ENCODE results near the gene SORBS1.

Gene SORBS1

GRCh38 chr10:95296764-95297163, 264.4 kb downstream of the SORBS1 start:
- no CpG with 5 or more reads among the region's 4 CpGs for WGBS (ENCODE audit: insufficient coverage, insufficient read length)
- no peaks in the 10 kb centered on the region; the same call in none of the 2 replicates for H3K27me3 ChIP-seq (ENCODE audit: control insufficient read depth, insufficient read depth, low read length)
- no peak overlapping the region for H3K27ac ChIP-seq (ENCODE audit: low read length)
- no peaks in the 10 kb centered on the region for H3K9me3 ChIP-seq (ENCODE audit: control insufficient read depth, insufficient read depth, low read length)
- no peak for DNase-seq (ENCODE audit: low read depth, low spot score)
- peaks cover 5% of the 10 kb centered on the region; the same call in 1 of the 2 replicates for H3K4me1 ChIP-seq (ENCODE audit: control insufficient read depth, insufficient read depth, low read length)
- H3K36me3 ChIP-seq (ENCODE audit: control insufficient read depth, insufficient read depth, low read length): no peaks in the 10 kb centered on the region
- H3K4me3 ChIP-seq (ENCODE audit: low read length): no peak overlapping the region

- DNase-seq (ENCODE audit: low read depth, low spot score): no peak
- Histone ChIP-seq H3K4me1 (ENCODE audit: control insufficient read depth, insufficient read depth, low read length) (peaks cover 5% of the 10 kb centered on the region; the same call in 1 of the 2 replicates), H3K4me3 (ENCODE audit: low read length) (peak overlapping the region; percentile 6; the same call in 1 of the 2 replicates)
These were observed 266.0 kb downstream of the SORBS1 start for GRCh38 chr10:95295031-95295755.

GRCh38 chr10:95293631-95294030, 267.5 kb downstream of the SORBS1 start:
- no peak overlapping the region for H3K4me3 ChIP-seq (ENCODE audit: low read length)
- peaks cover 9% of the 10 kb centered on the region; the same call in 1 of the 2 replicates for H3K4me1 ChIP-seq (ENCODE audit: control insufficient read depth, insufficient read depth, low read length)
- no peaks in the 10 kb centered on the region; the same call in none of the 2 replicates for H3K27me3 ChIP-seq (ENCODE audit: control insufficient read depth, insufficient read depth, low read length)
- H3K36me3 ChIP-seq (ENCODE audit: control insufficient read depth, insufficient read depth, low read length): no peaks in the 10 kb centered on the region
- no peak overlapping the region for H3K27ac ChIP-seq (ENCODE audit: low read length)
- no CpG with 5 or more reads among the region's 3 CpGs for WGBS (ENCODE audit: insufficient coverage, insufficient read length)
- no peaks in the 10 kb centered on the region for H3K9me3 ChIP-seq (ENCODE audit: control insufficient read depth, insufficient read depth, low read length)
- no peak for DNase-seq (ENCODE audit: low read depth, low spot score)

More at GRCh38 chr10:95295031-95295755, 266.0 kb downstream of the SORBS1 start:
- H3K36me3 ChIP-seq (ENCODE audit: control insufficient read depth, insufficient read depth, low read length): no peaks in the 10 kb centered on the region
- H3K9me3 ChIP-seq (ENCODE audit: control insufficient read depth, insufficient read depth, low read length): no peaks in the 10 kb centered on the region
- no peaks in the 10 kb centered on the region; the same call in none of the 2 replicates for H3K27me3 ChIP-seq (ENCODE audit: control insufficient read depth, insufficient read depth, low read length)
- WGBS (ENCODE audit: insufficient coverage, insufficient read length): no CpG with 5 or more reads among the region's 39 CpGs
- no peak overlapping the region for H3K27ac ChIP-seq (ENCODE audit: low read length)

GRCh38 chr10:95291365-95292039, 269.7 kb downstream of the SORBS1 start:
- peak overlapping the region; percentile 85; the same call in 1 of the 2 replicates for H3K4me3 ChIP-seq (ENCODE audit: low read length)
- WGBS (ENCODE audit: insufficient coverage, insufficient read length): no CpG with 5 or more reads among the region's 19 CpGs
- no peak overlapping the region for H3K27ac ChIP-seq (ENCODE audit: low read length)
- H3K9me3 ChIP-seq (ENCODE audit: control insufficient read depth, insufficient read depth, low read length): no peaks in the 10 kb centered on the region
- H3K27me3 ChIP-seq (ENCODE audit: control insufficient read depth, insufficient read depth, low read length): no peaks in the 10 kb centered on the region; the same call in none of the 2 replicates
- H3K36me3 ChIP-seq (ENCODE audit: control insufficient read depth, insufficient read depth, low read length): no peaks in the 10 kb centered on the region
- DNase-seq (ENCODE audit: low read depth, low spot score): no peak
- H3K4me1 ChIP-seq (ENCODE audit: control insufficient read depth, insufficient read depth, low read length): peaks cover 11% of the 10 kb centered on the region; the same call in 1 of the 2 replicates

GRCh38 chr10:95290461-95291364, 270.5 kb downstream of the SORBS1 start, which contains the start of gene PDLIM1:
Gene PDLIM1, minus strand, starts transcription at chr10:95291003. Its CDS starts 88 bp downstream, at chr10:95290915.
- Histone ChIP-seq H3K9me3 (ENCODE audit: control insufficient read depth, insufficient read depth, low read length) (no peaks in the 10 kb centered on the region), H3K36me3 (ENCODE audit: control insufficient read depth, insufficient read depth, low read length) (no peaks in the 10 kb centered on the region), H3K4me3 (ENCODE audit: low read length) (peak within 1 kb of the TSS; percentile 85), H3K4me1 (ENCODE audit: control insufficient read depth, insufficient read depth, low read length) (peaks cover 11% of the 10 kb centered on the region; the same call in 1 of the 2 replicates), H3K27me3 (ENCODE audit: control insufficient read depth, insufficient read depth, low read length) (no peaks in the 10 kb centered on the region; the same call in 1 of the 2 replicates), H3K27ac (ENCODE audit: low read length) (no peak within 1 kb of the TSS)
- no peak for DNase-seq (ENCODE audit: low read depth, low spot score)
- WGBS (ENCODE audit: insufficient coverage, insufficient read length): no CpG with 5 or more reads among the region's 119 CpGs

- Histone ChIP-seq H3K4me1 (ENCODE audit: control insufficient read depth, insufficient read depth, low read length) (peaks cover 8% of the 10 kb centered on the region; the same call in 1 of the 2 replicates), H3K4me3 (ENCODE audit: low read length) (peak overlapping the region; percentile 85), H3K27me3 (ENCODE audit: control insufficient read depth, insufficient read depth, low read length) (no peaks in the 10 kb centered on the region; the same call in 1 of the 2 replicates), H3K36me3 (ENCODE audit: control insufficient read depth, insufficient read depth, low read length) (no peaks in the 10 kb centered on the region), H3K27ac (ENCODE audit: low read length) (no peak overlapping the region), H3K9me3 (ENCODE audit: control insufficient read depth, insufficient read depth, low read length) (no peaks in the 10 kb centered on the region)
- no CpG with 5 or more reads among the region's 14 CpGs for WGBS (ENCODE audit: insufficient coverage, insufficient read length)
- DNase-seq (ENCODE audit: low read depth, low spot score): no peak
These were observed 271.2 kb downstream of the SORBS1 start for GRCh38 chr10:95289921-95290421.

- no CpG with 5 or more reads among the region's 12 CpGs for WGBS (ENCODE audit: insufficient coverage, insufficient read length)
- no peak overlapping the region for H3K27ac ChIP-seq (ENCODE audit: low read length)
- no peaks in the 10 kb centered on the region for H3K9me3 ChIP-seq (ENCODE audit: control insufficient read depth, insufficient read depth, low read length)
- peak overlapping the region; percentile 85; the same call in 1 of the 2 replicates for H3K4me3 ChIP-seq (ENCODE audit: low read length)
- DNase-seq (ENCODE audit: low read depth, low spot score): no peak
- H3K36me3 ChIP-seq (ENCODE audit: control insufficient read depth, insufficient read depth, low read length): no peaks in the 10 kb centered on the region
- H3K27me3 ChIP-seq (ENCODE audit: control insufficient read depth, insufficient read depth, low read length): no peaks in the 10 kb centered on the region; the same call in 1 of the 2 replicates
- peaks cover 6% of the 10 kb centered on the region; the same call in 1 of the 2 replicates for H3K4me1 ChIP-seq (ENCODE audit: control insufficient read depth, insufficient read depth, low read length)
These were observed 271.9 kb downstream of the SORBS1 start for GRCh38 chr10:95289003-95289920.

GRCh38 chr10:95288303-95288702, 272.9 kb downstream of the SORBS1 start:
- H3K36me3 ChIP-seq (ENCODE audit: control insufficient read depth, insufficient read depth, low read length): no peaks in the 10 kb centered on the region
- no peak for DNase-seq (ENCODE audit: low read depth, low spot score)
- no peaks in the 10 kb centered on the region for H3K9me3 ChIP-seq (ENCODE audit: control insufficient read depth, insufficient read depth, low read length)
- no peak overlapping the region for H3K27ac ChIP-seq (ENCODE audit: low read length)
- no CpG with 5 or more reads among the region's 1 CpG for WGBS (ENCODE audit: insufficient coverage, insufficient read length)
- no peaks in the 10 kb centered on the region; the same call in 1 of the 2 replicates for H3K27me3 ChIP-seq (ENCODE audit: control insufficient read depth, insufficient read depth, low read length)
- H3K4me1 ChIP-seq (ENCODE audit: control insufficient read depth, insufficient read depth, low read length): peaks cover 6% of the 10 kb centered on the region; the same call in 1 of the 2 replicates
- H3K4me3 ChIP-seq (ENCODE audit: low read length): no peak overlapping the region

- Histone ChIP-seq H3K27ac (ENCODE audit: low read length) (no peak overlapping the region), H3K4me3 (ENCODE audit: low read length) (no peak overlapping the region), H3K27me3 (ENCODE audit: control insufficient read depth, insufficient read depth, low read length) (no peaks in the 10 kb centered on the region; the same call in 1 of the 2 replicates), H3K9me3 (ENCODE audit: control insufficient read depth, insufficient read depth, low read length) (no peaks in the 10 kb centered on the region), H3K36me3 (ENCODE audit: control insufficient read depth, insufficient read depth, low read length) (no peaks in the 10 kb centered on the region), H3K4me1 (ENCODE audit: control insufficient read depth, insufficient read depth, low read length) (peaks cover 6% of the 10 kb centered on the region; the same call in 1 of the 2 replicates)
- no peak for DNase-seq (ENCODE audit: low read depth, low spot score)
- WGBS (ENCODE audit: insufficient coverage, insufficient read length): no CpG with 5 or more reads among the region's 3 CpGs
These were observed 273.9 kb downstream of the SORBS1 start for GRCh38 chr10:95287281-95287680.
